Head of caudate nucleus (tissue), 42 donors: ENCODE results near the gene OVOL3.

ENCODE experiments used
- DNase-seq, 42 donors: peaks; one replicate each; pipeline versions ENCODE4 v3.0.0 to v3.0.0-alpha.2; 2020 to 2021; ENCODE audit warnings: mixed read lengths in 7 of 42
- intact Hi-C: fragments of 100-400 bp; cut with DNase I; formaldehyde crosslinking; loops from one replicate; pipeline ENCODE4 v1.15.0; 2022

OVOL3 gene

GRCh38 chr19:36097036-36097435, 13.9 kb upstream of the OVOL3 start:
- intact Hi-C loops: no loop called here
- DNase-seq: peak; percentile 23 to 95 (median 82)

GRCh38 chr19:36099166-36099785, 11.7 kb upstream of the OVOL3 start:
- intact Hi-C loops: no loop called here
- no peak for DNase-seq

GRCh38 chr19:36100476-36100875, 10.5 kb upstream of the OVOL3 start:
- DNase-seq: peak in 14 of 42 donors; percentile 20 to 63 (median 32)
- intact Hi-C loops: no loop called here

- DNase-seq: no peak
- intact Hi-C loops: no loop called here
Measured at GRCh38 chr19:36101550-36102327, 9.2 kb upstream of the OVOL3 start.

GRCh38 chr19:36103040-36103626, 7.8 kb upstream of the OVOL3 start:
- no peak for DNase-seq
- intact Hi-C loops: no loop called here

- no peak for DNase-seq
- intact Hi-C loops: no loop called here
Measured at GRCh38 chr19:36103842-36104552, 6.9 kb upstream of the OVOL3 start.

- DNase-seq: no peak
- intact Hi-C loops: no loop called here
Measured at GRCh38 chr19:36106441-36106840, 4.5 kb upstream of the OVOL3 start.

GRCh38 chr19:36106991-36107390, 4.0 kb upstream of the OVOL3 start:
- no peak for DNase-seq
- intact Hi-C loops: no loop called here

GRCh38 chr19:36108684-36109083, 2.3 kb upstream of the OVOL3 start:
- no peak for DNase-seq
- intact Hi-C loops: no loop called here

GRCh38 chr19:36111200-36111539, 227 bp downstream of the OVOL3 start:
- DNase-seq: no peak
- intact Hi-C loops: no loop called here

- no peak for DNase-seq
- intact Hi-C loops: no loop called here
Measured at GRCh38 chr19:36112678-36113077, 1.7 kb downstream of the OVOL3 start.

- intact Hi-C loops: no loop called here
Measured at GRCh38 chr19:36113425-36113824, 2.5 kb downstream of the OVOL3 start.

GRCh38 chr19:36113894-36114720, 3.2 kb downstream of the OVOL3 start:
- intact Hi-C loops: loop anchor here (2.0 kb wide), 1 partner anchor 59 kb away; the partner anchor contains the start of genes THAP8 and WDR62
- peak in 31 of 42 donors; percentile 6 to 65 (median 38) for DNase-seq

More at GRCh38 chr19:36113425-36113824, 2.5 kb downstream of the OVOL3 start:
- DNase-seq: no peak

GRCh38 chr19:36114721-36115452, 3.9 kb downstream of the OVOL3 start, which contains the start of gene POLR2I:
Gene POLR2I (minus strand): TSS chr19:36114875. CDS start chr19:36114856, 19 bp downstream.
- DNase-seq: peak; percentile 98 to 100 (median 100)
- intact Hi-C loops: loop anchor here (1.0 to 2.0 kb wide), 2 partner anchors 25 to 60 kb away; partner anchors contain the start of genes CAPNS1, THAP8 and WDR62

GRCh38 chr19:36115453-36116343, 4.8 kb downstream of the OVOL3 start, which contains the start of gene TBCB:
Gene TBCB (plus strand): TSS chr19:36115468. CDS start chr19:36115561, 93 bp downstream.
- peak in 3 of 42 donors; percentile 18 to 57 (median 22) for DNase-seq
- intact Hi-C loops: loop anchor here (1.0 to 2.0 kb wide), 2 partner anchors 25 to 61 kb away; partner anchors contain the start of genes CAPNS1, THAP8 and WDR62

GRCh38 chr19:36116344-36116637, 5.3 kb downstream of the OVOL3 start:
- intact Hi-C loops: no loop called here
- no peak for DNase-seq
